GM18858 (cell line): ENCODE data around the gene HNRNPLL.

Experiments
- ATAC-seq: cut with Tn5 transposase; IDR thresholded peaks from one replicate; pipeline ENCODE4 v1.9.1; 2021; ENCODE audit not compliant: unreplicated experiment

HNRNPLL gene

GRCh38 chr2:38533757-38534545, 68.8 kb downstream of the HNRNPLL start:
- ATAC-seq = no peak

GRCh38 chr2:38533180-38533579, 69.5 kb downstream of the HNRNPLL start:
- ATAC-seq = peak; percentile 98

GRCh38 chr2:38532366-38532765, 70.4 kb downstream of the HNRNPLL start:
- no peak for ATAC-seq

GRCh38 chr2:38529208-38529607, 73.5 kb downstream of the HNRNPLL start:
- no peak for ATAC-seq

- no peak for ATAC-seq
Observed at GRCh38 chr2:38528534-38528933, 74.2 kb downstream of the HNRNPLL start.

GRCh38 chr2:38528008-38528442, 74.7 kb downstream of the HNRNPLL start:
- no peak for ATAC-seq

- ATAC-seq = no peak
Observed at GRCh38 chr2:38527338-38528007, 75.3 kb downstream of the HNRNPLL start.

- ATAC-seq = no peak
Observed at GRCh38 chr2:38526195-38526594, 76.5 kb downstream of the HNRNPLL start.

- no peak for ATAC-seq
Observed at GRCh38 chr2:38524580-38524979, 78.1 kb downstream of the HNRNPLL start.

GRCh38 chr2:38523728-38524437, 78.8 kb downstream of the HNRNPLL start:
- ATAC-seq = no peak

GRCh38 chr2:38522754-38523349, 79.9 kb downstream of the HNRNPLL start:
- no peak for ATAC-seq

- no peak for ATAC-seq
Observed at GRCh38 chr2:38521835-38522234, 80.9 kb downstream of the HNRNPLL start.

- ATAC-seq = no peak
Observed at GRCh38 chr2:38517284-38517683, 85.4 kb downstream of the HNRNPLL start.

GRCh38 chr2:38516526-38516925, 86.2 kb downstream of the HNRNPLL start:
- ATAC-seq = no peak

- ATAC-seq = no peak
Observed at GRCh38 chr2:38516122-38516521, 86.6 kb downstream of the HNRNPLL start.

- no peak for ATAC-seq
Observed at GRCh38 chr2:38515155-38516074, 87.3 kb downstream of the HNRNPLL start.

- ATAC-seq = no peak
Observed at GRCh38 chr2:38514603-38515154, 88.0 kb downstream of the HNRNPLL start.

- ATAC-seq = no peak
Observed at GRCh38 chr2:38512211-38512610, 90.5 kb downstream of the HNRNPLL start.
